Measurements from ENCODE around the gene BPHL.

Gene BPHL

GRCh38 chr6:3138341-3138740, 19.8 kb downstream of the BPHL start:
- Histone ChIP-seq H3K4me3 (IDR thresholded peaks at IDR 0.05; ENCODE audit: insufficient read depth, low read depth, low read length) (no peak overlapping the region), H4K20me1 (ENCODE audit: insufficient read depth) (no peaks in the 10 kb centered on the region), H3K27me3 (ENCODE audit: insufficient read depth, low read depth) (no peaks in the 10 kb centered on the region), H3K27ac (no peak overlapping the region), H3K4me1 (ENCODE audit: low read depth, poor library complexity, severe bottlenecking) (no peaks in the 10 kb centered on the region), H3K79me2 (ENCODE audit: insufficient read depth, low read depth) (no peaks in the 10 kb centered on the region), H3K4me2 (no peak overlapping the region), H3K9ac (no peak overlapping the region), H3K36me3 (ENCODE audit: insufficient read depth) (no peaks in the 10 kb centered on the region), H2AFZ (ENCODE audit: low read depth) (no peak overlapping the region)
- TF ChIP-seq CTCF (conservative IDR thresholded peaks at IDR 0.05; ENCODE audit: low read depth, low read length) = no peak

- H3K9ac ChIP-seq = no peak overlapping the region
Measured at GRCh38 chr6:3139090-3139903, 20.8 kb downstream of the BPHL start.

GRCh38 chr6:3140201-3140600, 21.7 kb downstream of the BPHL start:
- Histone ChIP-seq H3K4me3 (IDR thresholded peaks at IDR 0.05; ENCODE audit: insufficient read depth, low read depth, low read length) (no peak overlapping the region), H3K4me2 (no peak overlapping the region), H3K36me3 (ENCODE audit: insufficient read depth) (no peaks in the 10 kb centered on the region), H3K79me2 (ENCODE audit: insufficient read depth, low read depth) (no peaks in the 10 kb centered on the region), H3K4me1 (ENCODE audit: low read depth, poor library complexity, severe bottlenecking) (no peaks in the 10 kb centered on the region), H2AFZ (ENCODE audit: low read depth) (no peak overlapping the region), H4K20me1 (ENCODE audit: insufficient read depth) (no peaks in the 10 kb centered on the region), H3K9ac (no peak overlapping the region), H3K27me3 (ENCODE audit: insufficient read depth, low read depth) (no peaks in the 10 kb centered on the region), H3K27ac (no peak overlapping the region)
- no peak for TF ChIP-seq CTCF (conservative IDR thresholded peaks at IDR 0.05; ENCODE audit: low read depth, low read length)

More at GRCh38 chr6:3139090-3139903, 20.8 kb downstream of the BPHL start:
- no peaks in the 10 kb centered on the region for H4K20me1 ChIP-seq (ENCODE audit: insufficient read depth)
- H3K27me3 ChIP-seq (ENCODE audit: insufficient read depth, low read depth) = no peaks in the 10 kb centered on the region
- no peaks in the 10 kb centered on the region for H3K36me3 ChIP-seq (ENCODE audit: insufficient read depth)
- H3K4me1 ChIP-seq (ENCODE audit: low read depth, poor library complexity, severe bottlenecking) = no peaks in the 10 kb centered on the region
- no peak overlapping the region for H3K4me3 ChIP-seq (IDR thresholded peaks at IDR 0.05; ENCODE audit: insufficient read depth, low read depth, low read length)
- H3K79me2 ChIP-seq (ENCODE audit: insufficient read depth, low read depth) = no peaks in the 10 kb centered on the region
- no peak overlapping the region for H3K27ac ChIP-seq
- no peak overlapping the region for H3K4me2 ChIP-seq
- TF ChIP-seq CTCF (conservative IDR thresholded peaks at IDR 0.05; ENCODE audit: low read depth, low read length) = no peak
- no peak overlapping the region for H2AFZ ChIP-seq (ENCODE audit: low read depth)

- no peak overlapping the region for H3K9ac ChIP-seq
- no peak for TF ChIP-seq CTCF (conservative IDR thresholded peaks at IDR 0.05; ENCODE audit: low read depth, low read length)
- H3K36me3 ChIP-seq (ENCODE audit: insufficient read depth) = no peaks in the 10 kb centered on the region
Measured at GRCh38 chr6:3142536-3142935, 24.0 kb downstream of the BPHL start.

More at GRCh38 chr6:3142536-3142935, 24.0 kb downstream of the BPHL start:
- no peaks in the 10 kb centered on the region for H3K4me1 ChIP-seq (ENCODE audit: low read depth, poor library complexity, severe bottlenecking)
- H3K27ac ChIP-seq = no peak overlapping the region
- H3K4me2 ChIP-seq = no peak overlapping the region
- H3K4me3 ChIP-seq (IDR thresholded peaks at IDR 0.05; ENCODE audit: insufficient read depth, low read depth, low read length) = no peak overlapping the region
- no peaks in the 10 kb centered on the region for H3K79me2 ChIP-seq (ENCODE audit: insufficient read depth, low read depth)
- H3K27me3 ChIP-seq (ENCODE audit: insufficient read depth, low read depth) = no peaks in the 10 kb centered on the region
- no peaks in the 10 kb centered on the region for H4K20me1 ChIP-seq (ENCODE audit: insufficient read depth)
- H2AFZ ChIP-seq (ENCODE audit: low read depth) = no peak overlapping the region
